ENCODE data around the gene HIF1AN. TPM values are rescaled to one million over a fixed set of nuclear protein-coding genes. Genes with fewer than 3 reads are reported as not detected.

The HIF1AN gene
- total and polyA plus RNA-seq, 2 of the 8 experiments (the other 6 are each of a cell fraction or from before 2014, with no cell fraction given) = 10.9 to 62.8 TPM

- H4K20me1 ChIP-seq (replicated peaks in 1 of 2; ENCODE audit: control insufficient read depth in 1 of 2, insufficient read depth in 2 of 2, low read length in 2 of 2) = peaks cover 0 to 3% of the 10 kb centered on the region in 2 experiments
- no peak for FAIRE-seq
- H2BK5ac ChIP-seq (ENCODE audit: low read depth, low read length) = no peak overlapping the region
- H3K23ac ChIP-seq (ENCODE audit: insufficient read length) = no peak overlapping the region
- H3K27ac ChIP-seq (ENCODE audit: low read depth, low read length) = no peak overlapping the region
- POLR2A ChIA-PET (ENCODE audit: partially characterized antibody) = interaction anchor here (1.0 to 1.3 kb wide), 2 partner anchors 8 to 241 kb away, joined by 3 read pairs; no protein-coding TSS in a partner anchor
- CTCF ChIA-PET (ENCODE audit: partially characterized antibody) = interaction anchor here (0.8 to 8.7 kb wide), 9 partner anchors 9 to 552 kb away, joined by 3 to 111 read pairs (median 8); partner anchors contain the start of gene PKD2L1
- H3K4me1 ChIP-seq (replicated peaks in 1 of 4; ENCODE audit: control insufficient read depth in 3 of 4, insufficient read depth in 4 of 4, low read length in 3 of 4) = no peaks in the 10 kb centered on the region
- no peak overlapping the region for H3K9ac ChIP-seq (replicated peaks in 1 of 4; ENCODE audit: extremely low read depth in 1 of 4, low read depth in 3 of 4, low read length in 3 of 4)
- no peak overlapping the region for H2BK15ac ChIP-seq (ENCODE audit: low read length)
- H3K4ac ChIP-seq (replicated peaks; ENCODE audit: insufficient read length, low read depth, low read length) = no peak overlapping the region
- H3K23me2 ChIP-seq (ENCODE audit: low read depth, low read length) = no peaks in the 10 kb centered on the region; the same call in 1 of the 2 replicates
- no peaks in the 10 kb centered on the region for H3K79me1 ChIP-seq (ENCODE audit: low read depth, low read length)
- no peak overlapping the region for H2BK20ac ChIP-seq (ENCODE audit: low read length)
- no peak overlapping the region for H4K5ac ChIP-seq (ENCODE audit: insufficient read length, low read depth, low read length)
- WGBS, 2 experiments (ENCODE audit: extremely low coverage in 1 of 2, insufficient coverage in 1 of 2, insufficient read length in 1 of 2, insufficient replicate concordance in 2 of 2, low coverage in 1 of 2, low lambda C conversion rate in 2 of 2, missing lambda C conversion rate in 1 of 2) = 90% methylated on average over 4 of the region's 4 CpGs; no CpG with 5 or more reads in 1 of the 2 experiments
- no peak overlapping the region for H3K14ac ChIP-seq (ENCODE audit: insufficient read length)
- no peak overlapping the region for H2BK120ac ChIP-seq (replicated peaks; ENCODE audit: low read depth, low read length)
- no peak for DNase-seq (ENCODE audit: low read depth in 1 of 2, low spot score in 2 of 2)
- no peak overlapping the region for H3K18ac ChIP-seq (ENCODE audit: extremely low read depth, low read length)
- H3K4me2 ChIP-seq (ENCODE audit: insufficient read depth in 1 of 2, low read depth in 2 of 2, low read length in 2 of 2) = no peak overlapping the region
- H4K91ac ChIP-seq (replicated peaks; ENCODE audit: insufficient read length, low read length) = no peak overlapping the region
- H3K27me3 ChIP-seq (replicated peaks in 1 of 4; ENCODE audit: control insufficient read depth in 3 of 4, extremely low read depth in 1 of 4, insufficient read depth in 3 of 4, low read length in 3 of 4) = peaks cover 7 to 37% (median 16%) of the 10 kb centered on the region in 4 experiments; a peak in 6 of 7 replicates
- H3K56ac ChIP-seq (replicated peaks; ENCODE audit: insufficient read length, low read depth, low read length) = no peak overlapping the region
- no peaks in the 10 kb centered on the region; a peak in 1 of 8 replicates for H3K36me3 ChIP-seq (ENCODE audit: control insufficient read depth in 2 of 4, insufficient read depth in 4 of 4, low read length in 3 of 4)
- no peak overlapping the region for H2AFZ ChIP-seq (ENCODE audit: low read length)
- no peaks in the 10 kb centered on the region for H3K79me2 ChIP-seq (ENCODE audit: control insufficient read depth in 1 of 2, insufficient read depth in 2 of 2, low read length in 2 of 2)
- no peak overlapping the region for H3K4me3 ChIP-seq (ENCODE audit: extremely low read depth in 1 of 4, insufficient read depth in 2 of 4, low read depth in 3 of 4, low read length in 4 of 4)
- no peak overlapping the region for H2BK12ac ChIP-seq (ENCODE audit: low read depth, low read length)
- H4K8ac ChIP-seq (ENCODE audit: extremely low read depth, insufficient read depth, low read length) = no peak overlapping the region
- H3K9me3 ChIP-seq (ENCODE audit: insufficient read depth in 2 of 2, low read depth in 1 of 2, low read length in 1 of 2) = no peaks in the 10 kb centered on the region
- H2AK5ac ChIP-seq (ENCODE audit: low read depth, low read length) = no peak overlapping the region
- TF ChIP-seq TCF12 (IDR thresholded peaks at IDR 0.05; ENCODE audit: low read depth, low read length) (no peak), E2F6 (IDR thresholded peaks at IDR 0.05) (no peak), TAF1 (IDR thresholded peaks at IDR 0.05; ENCODE audit: low read depth, low read length) (no peak), FOSL1 (IDR thresholded peaks at IDR 0.05; ENCODE audit: insufficient read depth, low read depth, low read length) (no peak), POU5F1 (IDR thresholded peaks at IDR 0.05; ENCODE audit: low read depth, low read length) (no peak), GTF2F1 (IDR thresholded peaks at IDR 0.05; ENCODE audit: borderline replicate concordance, low read depth, low read length) (no peak), CBX5 (IDR thresholded peaks at IDR 0.05; ENCODE audit: low read depth, low read length) (no peak), ASH2L (IDR thresholded peaks at IDR 0.05; ENCODE audit: low read length) (no peak), TAF7 (optimal IDR thresholded peaks at IDR 0.05; ENCODE audit: borderline replicate concordance, low read depth, low read length) (no peak), RBBP5 (IDR thresholded peaks at IDR 0.05; ENCODE audit: borderline replicate concordance, low read depth, low read length) (no peak), EP300 (IDR thresholded peaks at IDR 0.05; ENCODE audit: borderline replicate concordance in 1 of 2, low read depth in 2 of 2, low read length in 2 of 2) (no peak), NANOG (IDR thresholded peaks at IDR 0.05; ENCODE audit: insufficient read depth, low read depth, low read length, poor library complexity, severe bottlenecking) (no peak), JUN (IDR thresholded peaks at IDR 0.05; ENCODE audit: low read depth, low read length) (no peak), POLR2AphosphoS5 (IDR thresholded peaks at IDR 0.05; ENCODE audit: low read depth, low read length) (no peak)
Observed at GRCh38 chr10:100498059-100498458, 37.7 kb upstream of the HIF1AN start.

All from H1 (cell line).